ENCODE results near the gene LPCAT3.
"Not testable (repeated sequence)": the region's sequence is repeated elsewhere in the genome, so short reads cannot be mapped to it uniquely, and the experiment has no call there.

Gene LPCAT3

DNA sequence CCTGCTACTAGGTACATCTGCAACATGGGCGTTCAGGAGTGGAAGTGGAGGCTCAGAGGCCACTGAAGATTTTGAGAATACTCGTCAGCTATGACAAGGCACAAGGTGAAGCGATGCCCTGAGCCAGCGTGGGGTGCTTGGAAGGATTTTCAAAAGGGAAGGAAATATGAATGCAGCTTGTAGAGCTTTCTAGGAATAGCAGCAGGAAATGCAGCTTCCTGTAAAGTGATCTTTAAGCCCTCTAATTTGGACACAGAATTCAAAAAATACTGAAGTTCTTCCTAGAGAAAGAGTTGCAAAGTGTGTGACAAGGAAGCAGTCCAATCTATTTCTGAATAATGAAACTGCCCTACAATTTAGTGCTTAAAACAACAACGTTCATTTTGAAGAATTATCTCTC is 29.0 kb upstream of the LPCAT3 start:
- in situ Hi-C loops (cut with HindIII; ENCODE audit: low sequenced_read_pairs), result no loop called here
- TF ChIP-seq, protein P1, sequence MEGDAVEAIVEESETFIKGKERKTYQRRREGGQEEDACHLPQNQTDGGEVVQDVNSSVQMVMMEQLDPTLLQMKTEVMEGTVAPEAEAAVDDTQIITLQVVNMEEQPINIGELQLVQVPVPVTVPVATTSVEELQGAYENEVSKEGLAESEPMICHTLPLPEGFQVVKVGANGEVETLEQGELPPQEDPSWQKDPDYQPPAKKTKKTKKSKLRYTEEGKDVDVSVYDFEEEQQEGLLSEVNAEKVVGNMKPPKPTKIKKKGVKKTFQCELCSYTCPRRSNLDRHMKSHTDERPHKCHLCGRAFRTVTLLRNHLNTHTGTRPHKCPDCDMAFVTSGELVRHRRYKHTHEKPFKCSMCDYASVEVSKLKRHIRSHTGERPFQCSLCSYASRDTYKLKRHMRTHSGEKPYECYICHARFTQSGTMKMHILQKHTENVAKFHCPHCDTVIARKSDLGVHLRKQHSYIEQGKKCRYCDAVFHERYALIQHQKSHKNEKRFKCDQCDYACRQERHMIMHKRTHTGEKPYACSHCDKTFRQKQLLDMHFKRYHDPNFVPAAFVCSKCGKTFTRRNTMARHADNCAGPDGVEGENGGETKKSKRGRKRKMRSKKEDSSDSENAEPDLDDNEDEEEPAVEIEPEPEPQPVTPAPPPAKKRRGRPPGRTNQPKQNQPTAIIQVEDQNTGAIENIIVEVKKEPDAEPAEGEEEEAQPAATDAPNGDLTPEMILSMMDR (IDR thresholded peaks at IDR 0.05; ENCODE audit: low read depth, low read length), result no peak
- no peak for DNase-seq (ENCODE audit: low read depth, low spot score)
- no peak overlapping the region for H3K4me3 ChIP-seq (ENCODE audit: low read depth, low read length)

DNA sequence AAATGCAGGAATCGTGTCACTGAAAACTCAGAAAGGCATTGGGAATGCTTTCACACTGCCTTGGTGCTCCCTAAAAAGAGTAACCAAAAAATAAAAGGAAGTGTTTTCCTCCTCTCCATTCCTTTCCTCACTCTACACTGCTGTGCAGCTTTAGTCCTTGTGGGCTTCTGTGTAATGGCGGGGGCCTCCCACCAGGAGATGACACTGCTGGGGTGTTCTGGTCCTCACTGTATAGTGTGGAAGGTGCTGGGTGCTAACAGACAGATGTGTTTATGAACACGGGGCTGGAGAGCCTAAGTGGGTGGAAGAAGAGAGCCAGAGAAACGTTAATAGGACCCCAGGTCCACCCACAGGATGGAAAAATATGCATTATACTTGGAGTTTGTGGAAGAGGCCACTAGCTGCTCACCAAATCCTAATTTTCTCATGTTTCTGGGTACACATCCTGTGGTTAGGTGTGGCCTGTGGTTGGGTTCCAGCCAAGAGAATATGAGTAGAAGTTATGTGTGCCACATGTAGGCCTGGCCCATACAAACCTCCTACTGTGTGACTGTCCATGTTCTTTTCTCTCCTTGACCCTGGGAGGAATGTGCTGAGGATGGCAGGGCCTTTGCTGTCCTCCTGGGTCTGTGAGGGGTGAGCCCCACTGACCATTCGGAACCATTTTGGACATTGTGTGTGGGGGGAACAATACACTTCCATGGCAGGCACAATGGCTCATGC is 28.3 kb upstream of the LPCAT3 start:
- DNase-seq (ENCODE audit: low read depth, low spot score), result no peak
- in situ Hi-C loops (cut with HindIII; ENCODE audit: low sequenced_read_pairs), result no loop called here
- TF ChIP-seq, protein P1 (IDR thresholded peaks at IDR 0.05; ENCODE audit: low read depth, low read length), result no peak
- H3K4me3 ChIP-seq (ENCODE audit: low read depth, low read length), result no peak overlapping the region

- DNase-seq (ENCODE audit: low read depth, low spot score), result no peak
- no peak overlapping the region for H3K4me3 ChIP-seq (ENCODE audit: low read depth, low read length)
- in situ Hi-C loops (cut with HindIII; ENCODE audit: low sequenced_read_pairs), result no loop called here
- TF ChIP-seq, protein P1 (IDR thresholded peaks at IDR 0.05; ENCODE audit: low read depth, low read length), result no peak
Observed at GRCh38 chr12:7045913-7046312, 27.6 kb upstream of the LPCAT3 start.

DNA sequence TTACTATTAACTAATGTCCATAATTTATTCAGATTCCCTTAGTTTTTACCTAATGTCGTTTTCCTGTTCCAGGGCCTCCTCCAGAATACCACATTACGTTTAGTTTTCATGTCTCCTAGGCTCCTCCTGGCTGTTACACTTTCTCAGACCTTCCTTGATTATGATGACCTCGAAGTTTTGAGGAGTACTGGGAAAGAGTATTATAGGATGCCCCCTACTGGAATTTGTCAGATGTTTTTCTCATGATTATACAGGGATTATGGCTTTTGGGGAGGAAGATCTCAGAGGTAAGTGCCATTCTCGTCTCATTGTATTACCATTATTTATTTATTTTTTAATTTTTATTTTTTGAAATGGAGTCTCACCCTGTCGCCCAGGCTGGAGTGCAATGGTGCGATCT is 24.6 kb upstream of the LPCAT3 start:
- TF ChIP-seq, protein P1 (IDR thresholded peaks at IDR 0.05; ENCODE audit: low read depth, low read length), result peak; percentile 18
- DNase-seq (ENCODE audit: low read depth, low spot score), result peak; percentile 2
- in situ Hi-C loops (cut with HindIII; ENCODE audit: low sequenced_read_pairs), result no loop called here
- H3K4me3 ChIP-seq (ENCODE audit: low read depth, low read length), result no peak overlapping the region

GRCh38 chr12:7039403-7039802 is 21.1 kb upstream of the LPCAT3 start:
- no peak overlapping the region for H3K4me3 ChIP-seq (ENCODE audit: low read depth, low read length)
- TF ChIP-seq, protein P1 (IDR thresholded peaks at IDR 0.05; ENCODE audit: low read depth, low read length), result no peak
- no peak for DNase-seq (ENCODE audit: low read depth, low spot score)
- in situ Hi-C loops (cut with HindIII; ENCODE audit: low sequenced_read_pairs), result no loop called here

- in situ Hi-C loops (cut with HindIII; ENCODE audit: low sequenced_read_pairs), result no loop called here
- TF ChIP-seq, protein P1 (IDR thresholded peaks at IDR 0.05; ENCODE audit: low read depth, low read length), result no peak
- no peak for DNase-seq (ENCODE audit: low read depth, low spot score)
- no peak overlapping the region for H3K4me3 ChIP-seq (ENCODE audit: low read depth, low read length)
Observed at GRCh38 chr12:7038591-7038990, 20.3 kb upstream of the LPCAT3 start.

DNA sequence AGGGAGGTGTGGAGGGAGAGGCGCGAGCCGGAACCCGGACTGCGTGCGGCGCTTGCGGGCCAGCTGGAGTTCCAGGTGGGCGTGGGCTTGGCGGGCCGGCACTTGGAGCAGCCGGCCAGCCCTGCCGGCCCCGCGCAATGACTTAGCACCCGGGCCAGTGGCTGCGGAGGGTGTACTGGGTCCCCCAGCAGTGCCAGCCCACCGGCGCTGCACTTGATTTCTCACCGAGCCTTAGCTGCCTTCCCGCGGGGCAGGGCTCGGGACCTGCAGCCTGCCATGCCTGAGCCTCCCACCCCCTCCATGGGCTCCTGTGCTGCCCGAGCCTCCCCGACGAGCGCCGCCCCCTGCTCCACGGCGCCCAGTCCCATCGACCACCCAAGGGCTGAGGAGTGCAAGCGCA is 19.1 kb upstream of the LPCAT3 start:
- H3K4me3 ChIP-seq (ENCODE audit: low read depth, low read length); DNase-seq (ENCODE audit: low read depth, low spot score); in situ Hi-C loops (cut with HindIII; ENCODE audit: low sequenced_read_pairs): not testable (repeated sequence)
